Measurements from ENCODE around the gene ZNF621.

The ZNF621 gene

DNA sequence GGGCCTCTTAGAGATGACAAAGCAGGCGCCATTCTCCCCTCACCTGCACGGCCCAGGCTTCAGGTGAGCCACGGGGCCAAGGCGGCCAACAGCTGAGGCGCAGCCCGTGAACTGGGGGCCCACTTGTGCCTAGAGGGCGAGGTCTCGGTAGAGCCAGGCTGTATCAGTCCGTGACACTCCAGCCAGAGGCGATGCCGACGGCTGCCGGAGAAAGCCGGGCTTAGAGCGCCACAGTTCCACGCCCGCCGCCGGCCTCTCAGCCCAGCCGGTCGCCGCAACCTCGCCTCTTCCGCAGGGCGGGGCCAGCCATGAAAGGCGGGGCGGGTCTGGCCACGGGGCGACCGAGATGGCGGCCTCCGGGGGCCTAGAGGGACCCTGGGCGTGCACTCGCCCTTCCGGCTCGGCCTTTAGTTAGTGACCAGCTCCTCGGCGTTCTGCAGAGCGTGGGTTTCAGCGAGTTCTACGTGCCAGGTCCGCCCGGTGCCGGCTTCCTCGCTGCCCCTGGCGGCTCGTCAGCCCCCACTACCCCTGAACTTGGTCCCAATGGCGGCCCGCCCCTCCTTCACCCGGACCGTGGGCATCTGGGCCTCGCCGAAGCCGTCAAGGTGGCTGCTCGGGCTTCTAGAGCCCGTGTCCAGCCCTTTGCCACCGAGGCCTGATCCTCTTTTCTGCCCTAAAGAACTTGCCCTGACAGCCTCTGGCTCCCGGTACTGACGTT, at the start of gene ZNF621:
TSS of gene ZNF621 (plus strand) at position 393 of the 718 bp plus-strand sequence. CDS start 881 bp downstream, outside the sequence.
- peak; percentile 65 for DNase-seq (ENCODE audit: low read depth)

DNA sequence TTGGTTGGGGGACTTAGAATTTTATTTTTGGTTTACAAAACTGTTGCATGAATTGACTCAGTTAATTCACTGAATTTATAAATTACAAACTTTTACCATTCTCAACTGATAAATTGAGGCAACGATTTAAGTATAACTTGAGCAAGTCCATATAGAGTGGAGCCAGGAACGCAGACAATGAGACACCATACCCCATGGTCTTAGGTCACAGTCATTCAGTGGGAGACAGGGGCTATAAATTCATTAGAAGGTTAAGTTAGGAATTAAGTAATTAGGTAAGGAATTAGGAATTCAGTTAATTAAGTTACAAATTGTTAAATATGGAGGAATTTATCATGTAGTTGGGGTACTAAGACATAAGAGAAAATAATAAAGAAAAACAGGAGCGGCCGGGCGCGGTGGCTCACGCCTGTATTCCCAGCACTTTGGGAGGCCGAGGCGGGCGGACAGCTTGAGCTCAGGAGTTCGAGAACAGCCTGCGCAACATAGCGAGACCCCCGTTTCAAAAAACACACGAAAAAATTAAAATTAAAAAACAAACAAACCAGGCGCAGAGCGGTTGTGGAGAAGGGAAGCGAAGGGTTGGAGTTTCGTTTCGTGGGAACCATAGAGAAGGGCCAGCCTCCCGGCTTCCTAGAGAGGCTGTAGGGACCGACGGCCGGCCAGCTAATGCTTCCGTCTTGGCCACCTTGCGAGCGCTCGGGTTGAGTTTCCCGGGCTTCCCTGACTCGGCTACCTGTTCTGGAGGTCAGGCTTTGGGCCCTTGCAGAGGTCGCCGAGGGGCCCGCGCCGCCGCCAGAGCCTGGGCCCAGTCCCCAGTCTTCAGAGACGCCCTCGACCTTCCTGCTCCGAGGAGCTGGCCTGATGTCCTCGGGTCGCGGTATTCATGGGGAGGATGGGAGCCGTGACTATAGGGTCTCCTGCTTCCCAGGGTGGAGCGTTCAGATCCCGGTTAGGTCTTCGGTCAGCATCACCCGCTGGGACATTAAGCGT, 48.0 kb upstream of the ZNF621 start, which contains the start of gene ZNF619:
TSS of gene ZNF619 (plus strand) at position 645 of the 993 bp plus-strand sequence. CDS start 858 bp downstream, outside the sequence.
- peak; percentile 49 for DNase-seq (ENCODE audit: low read depth)

DNA sequence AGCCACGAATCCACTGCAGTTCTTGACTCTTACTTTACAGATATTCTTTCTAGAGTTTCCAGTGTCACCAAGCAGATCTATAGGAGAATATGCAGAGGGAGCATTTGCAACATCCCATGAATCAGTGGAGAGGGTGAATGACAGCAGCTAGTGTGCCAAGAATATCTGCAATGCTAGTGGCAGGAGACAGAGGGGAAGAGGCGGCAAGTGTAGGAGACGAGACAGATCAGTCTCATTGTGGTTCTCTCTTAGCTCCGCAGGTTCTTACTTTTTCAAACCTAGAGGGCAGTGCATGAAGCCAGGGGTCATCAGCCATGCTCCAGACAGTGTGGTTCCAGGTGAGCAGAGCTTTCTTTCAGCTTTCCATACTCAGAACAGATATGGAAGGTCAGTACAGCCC, 47.1 kb upstream of the ZNF621 start:
- no peak for DNase-seq (ENCODE audit: low read depth)

DNA sequence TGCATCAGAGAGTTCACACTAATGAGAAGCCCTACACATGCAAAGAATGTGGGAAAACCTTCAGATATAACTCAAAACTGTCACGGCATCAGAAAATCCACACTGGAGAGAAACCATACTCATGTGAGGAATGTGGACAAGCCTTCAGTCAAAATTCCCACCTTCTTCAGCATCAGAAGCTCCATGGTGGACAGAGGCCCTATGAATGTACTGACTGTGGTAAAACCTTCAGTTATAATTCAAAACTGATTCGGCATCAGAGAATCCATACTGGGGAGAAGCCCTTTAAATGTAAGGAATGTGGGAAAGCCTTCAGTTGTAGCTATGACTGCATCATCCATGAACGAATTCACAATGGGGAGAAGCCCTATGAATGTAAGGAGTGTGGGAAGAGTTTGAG, 37.6 kb upstream of the ZNF621 start:
- DNase-seq (ENCODE audit: low read depth), result no peak

DNA sequence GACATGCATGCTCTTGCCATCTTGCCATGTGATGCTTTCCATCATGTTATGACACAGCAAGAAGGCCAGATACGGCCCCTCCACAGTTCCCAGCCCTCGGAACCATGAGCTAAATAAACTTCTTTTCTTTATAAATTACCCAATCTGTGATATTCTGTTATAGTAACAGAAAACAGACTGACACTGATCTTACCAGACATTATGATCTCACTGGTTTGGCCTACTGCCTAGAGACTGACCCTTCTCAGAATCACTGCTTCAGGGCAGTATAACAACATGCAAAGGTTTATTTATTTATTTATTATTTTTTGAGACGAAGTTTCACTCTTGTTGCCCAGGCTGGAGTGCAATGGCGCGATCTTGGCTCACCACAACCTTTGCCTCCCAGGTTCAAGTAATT, 33.8 kb upstream of the ZNF621 start:
- DNase-seq (ENCODE audit: low read depth), result no peak

DNA sequence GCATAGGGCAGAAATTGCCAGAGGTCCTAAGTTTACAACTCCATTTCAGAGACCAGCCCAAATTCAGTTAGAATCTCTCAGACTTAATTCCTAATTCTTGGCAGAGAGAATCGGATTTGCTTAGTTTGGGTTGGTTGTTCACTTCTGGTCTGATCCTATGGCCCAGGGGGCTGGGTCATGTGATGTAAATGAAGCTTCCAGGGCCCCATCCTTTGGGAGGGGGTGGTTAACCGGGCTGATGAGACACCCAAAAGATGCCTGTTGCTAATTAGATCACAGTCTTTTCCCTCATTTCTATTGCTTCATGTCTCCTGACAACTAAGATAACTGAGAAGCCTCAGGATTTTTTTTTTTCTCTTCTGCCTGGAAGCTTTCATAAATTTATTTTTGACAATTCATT, 30.1 kb upstream of the ZNF621 start:
- no peak for DNase-seq (ENCODE audit: low read depth)

DNA sequence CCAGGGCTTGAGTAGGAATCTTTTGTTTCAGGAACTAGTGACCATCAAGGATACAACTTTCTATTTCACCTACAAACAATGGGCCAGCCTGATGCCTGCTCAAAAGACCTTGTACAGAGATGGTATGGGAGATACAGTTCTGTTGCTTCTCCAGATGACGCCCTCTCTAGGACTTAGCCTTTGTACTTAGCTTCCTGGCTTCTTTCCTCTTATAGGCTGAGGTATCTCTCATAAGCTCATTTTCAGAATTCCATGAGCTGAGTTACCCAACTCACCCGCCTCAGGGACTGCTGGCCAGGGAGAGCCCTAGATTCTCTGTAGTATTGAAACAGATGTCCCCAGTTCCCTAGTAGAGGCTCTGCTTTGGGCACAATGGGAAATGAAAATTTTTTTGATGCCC, 27.5 kb upstream of the ZNF621 start:
- no peak for DNase-seq (ENCODE audit: low read depth)

DNA sequence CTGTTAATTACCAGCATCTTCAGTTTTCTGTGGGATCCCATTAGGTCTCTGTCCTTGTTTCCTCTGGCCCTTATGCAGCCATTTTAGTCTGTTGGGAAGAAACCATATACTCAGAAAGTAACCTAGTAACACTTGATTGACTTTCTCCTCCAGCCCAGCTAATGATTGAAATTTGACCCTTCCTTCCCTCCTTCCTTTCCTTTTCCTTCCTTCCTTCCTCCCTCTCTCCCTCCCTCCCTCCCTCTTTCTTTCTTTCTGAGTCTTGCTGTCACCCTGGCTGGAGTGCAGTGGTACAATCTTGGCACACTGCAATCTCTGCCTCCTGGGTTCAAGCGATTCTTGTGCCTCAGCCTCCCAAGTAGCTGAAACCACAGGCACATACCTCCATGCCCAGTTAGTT, 24.8 kb upstream of the ZNF621 start:
- DNase-seq (ENCODE audit: low read depth), result no peak

DNA sequence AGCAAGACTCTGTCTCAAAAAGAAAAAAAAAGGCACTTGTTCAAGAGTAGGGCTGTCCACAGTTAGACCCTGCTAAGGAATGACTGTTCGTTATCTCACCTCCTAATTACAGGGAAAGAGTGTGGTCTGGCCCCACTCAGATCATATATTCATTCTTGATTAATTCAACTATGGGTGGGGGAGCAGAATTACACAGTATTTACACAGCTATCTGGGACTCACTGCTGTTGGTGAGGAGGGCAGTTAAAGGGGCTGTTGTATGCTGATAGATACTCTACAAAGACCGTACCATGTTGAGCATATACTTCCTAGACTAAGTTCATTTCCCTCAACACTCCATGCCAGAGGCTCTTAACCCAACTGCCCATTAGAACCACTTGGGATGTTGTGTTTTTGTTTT, 22.7 kb upstream of the ZNF621 start:
- DNase-seq (ENCODE audit: low read depth), result no peak

DNA sequence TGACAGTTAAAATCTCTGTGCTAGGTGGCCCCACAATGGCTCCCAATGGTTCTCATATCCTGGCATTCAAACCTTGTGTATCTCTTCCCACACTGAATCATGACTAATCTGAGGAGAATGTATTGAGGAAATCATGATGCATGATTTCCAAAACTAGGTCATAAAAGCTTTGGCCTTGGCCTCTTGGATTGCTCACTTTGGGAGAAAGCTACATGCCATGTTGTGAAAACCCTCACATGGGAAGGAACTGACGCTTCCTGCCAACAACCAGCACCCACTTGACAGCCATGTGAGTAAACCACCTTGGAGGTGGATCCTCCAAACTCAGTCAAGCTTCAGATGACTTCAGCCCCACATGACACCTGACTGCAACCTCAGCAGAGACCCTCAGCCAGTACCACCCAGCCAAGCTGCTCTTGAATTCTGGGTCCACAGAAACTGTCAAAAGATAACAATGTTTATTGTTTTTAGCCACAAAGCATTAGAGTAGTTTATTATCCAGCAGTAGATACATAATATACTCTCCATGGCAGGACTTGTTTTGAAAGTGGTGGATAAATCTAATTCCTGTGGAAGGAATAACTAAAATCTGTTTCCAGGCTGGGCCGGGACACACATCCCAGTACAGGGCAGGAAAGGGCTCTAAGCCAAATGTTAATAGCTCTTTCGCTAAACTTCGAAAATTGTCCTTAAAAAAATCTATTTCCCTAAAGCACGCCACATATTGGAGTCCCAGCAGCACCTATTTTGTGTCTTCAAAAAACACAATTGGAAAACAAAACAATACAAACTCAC, 19.9 kb upstream of the ZNF621 start:
- DNase-seq (ENCODE audit: low read depth), result peak; percentile 95

DNA sequence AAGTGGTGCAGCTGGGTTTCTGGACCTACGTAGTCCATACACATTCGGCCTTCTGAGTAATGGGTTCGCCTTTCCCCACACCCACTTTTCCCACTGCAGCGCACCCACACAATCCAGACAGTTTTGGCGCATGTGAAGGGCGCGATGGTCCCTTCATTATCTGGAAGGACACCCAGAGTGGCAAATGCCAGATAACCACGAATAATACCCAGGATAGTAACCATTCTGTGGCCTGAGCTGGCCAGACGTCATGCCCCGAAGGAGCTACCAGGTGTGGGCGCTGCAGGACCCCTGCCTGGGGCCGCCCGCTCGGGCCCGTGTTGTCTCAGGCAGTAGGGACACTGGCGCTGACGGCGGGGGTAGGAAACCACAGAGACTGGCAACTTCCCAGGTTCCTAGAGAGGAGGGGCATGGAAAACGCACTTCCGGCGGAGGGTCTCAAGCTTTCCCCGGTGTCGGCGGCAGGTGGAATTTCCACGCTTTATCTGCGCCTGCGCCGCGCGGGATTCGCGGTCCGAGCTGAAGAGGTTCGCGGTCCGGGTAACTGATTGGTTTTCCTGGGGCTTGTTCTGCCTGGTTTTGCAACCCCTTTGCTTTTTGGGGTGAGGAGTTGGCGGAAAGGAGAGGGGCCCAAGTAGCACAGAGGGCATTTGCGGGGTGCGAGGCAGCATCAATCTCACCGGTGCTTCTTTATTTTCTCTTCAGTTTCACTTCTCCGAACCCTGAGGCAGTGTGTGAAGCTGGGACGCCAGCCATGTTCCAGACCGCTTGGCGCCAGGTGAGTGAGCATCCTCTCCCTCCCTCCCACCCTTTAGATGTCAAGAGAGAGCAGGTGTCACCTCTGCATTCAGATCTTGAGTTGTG, 18.9 kb upstream of the ZNF621 start, which contains the start of gene ZNF620:
TSS of gene ZNF620 (plus strand) at position 441 of the 864 bp plus-strand sequence. CDS start at position 755, 314 bp downstream.
- no peak for DNase-seq (ENCODE audit: low read depth)

DNA sequence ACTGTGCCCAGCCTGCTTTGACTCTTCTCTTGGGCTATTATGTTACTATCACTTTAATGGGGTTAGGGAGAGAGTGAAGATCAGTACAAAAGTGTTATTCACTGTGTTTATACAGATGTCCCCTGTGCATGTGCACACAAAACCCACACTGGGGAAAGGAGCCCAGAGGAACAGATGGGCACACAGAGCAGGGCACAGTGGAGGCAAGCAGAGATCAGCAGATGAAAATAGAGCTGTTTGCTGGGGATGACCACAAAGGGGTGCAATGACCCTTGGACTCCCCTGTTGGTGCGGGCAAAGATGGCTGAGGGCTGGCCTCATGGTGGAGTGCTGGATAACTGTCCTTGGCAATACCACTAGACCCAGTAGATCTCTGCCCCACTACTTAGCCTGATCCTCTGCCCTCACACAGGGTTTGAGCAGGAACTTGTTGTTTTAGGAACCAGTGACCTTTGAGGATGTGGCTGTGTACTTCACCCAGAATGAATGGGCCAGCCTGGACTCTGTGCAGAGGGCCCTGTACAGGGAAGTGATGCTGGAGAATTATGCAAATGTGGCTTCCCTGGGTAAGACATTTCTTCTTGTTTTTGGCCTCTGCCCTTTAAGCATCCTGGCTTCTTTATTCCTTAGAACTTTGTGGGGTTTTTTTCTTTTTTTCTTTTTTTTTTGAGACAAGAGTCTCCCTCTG, 13.6 kb upstream of the ZNF621 start:
- DNase-seq (ENCODE audit: low read depth), result no peak

DNA sequence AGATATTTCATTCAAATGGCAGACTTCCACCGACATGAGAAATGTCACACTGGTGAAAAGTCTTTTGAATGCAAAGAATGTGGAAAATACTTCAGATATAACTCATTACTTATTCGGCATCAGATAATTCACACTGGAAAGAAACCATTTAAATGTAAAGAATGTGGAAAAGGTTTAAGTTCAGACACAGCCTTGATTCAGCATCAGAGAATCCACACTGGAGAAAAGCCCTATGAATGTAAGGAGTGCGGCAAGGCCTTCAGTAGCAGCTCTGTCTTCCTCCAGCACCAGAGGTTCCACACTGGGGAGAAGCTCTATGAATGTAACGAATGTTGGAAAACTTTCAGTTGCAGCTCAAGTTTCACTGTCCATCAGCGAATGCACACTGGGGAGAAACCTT, 8.6 kb upstream of the ZNF621 start:
- DNase-seq (ENCODE audit: low read depth), result no peak

DNA sequence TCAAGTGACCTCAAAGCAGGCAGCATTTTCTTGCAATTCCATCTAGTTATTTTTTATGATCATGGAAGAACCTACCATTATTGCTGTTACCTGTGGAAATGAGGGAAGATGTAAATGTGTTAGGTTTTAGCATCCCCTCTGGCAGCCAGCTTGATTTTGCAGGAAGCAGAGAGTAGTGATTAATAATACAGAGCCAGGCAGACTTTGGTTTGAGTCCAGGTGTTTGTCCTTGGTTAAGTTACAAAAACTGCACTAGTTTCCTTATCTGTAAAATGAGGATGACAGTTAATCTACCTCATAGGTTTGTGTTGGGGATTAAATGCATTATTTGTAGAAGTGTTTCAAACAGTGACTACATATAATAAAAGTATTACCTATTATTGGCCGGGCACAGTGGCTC, 6.7 kb upstream of the ZNF621 start:
- no peak for DNase-seq (ENCODE audit: low read depth)

DNA sequence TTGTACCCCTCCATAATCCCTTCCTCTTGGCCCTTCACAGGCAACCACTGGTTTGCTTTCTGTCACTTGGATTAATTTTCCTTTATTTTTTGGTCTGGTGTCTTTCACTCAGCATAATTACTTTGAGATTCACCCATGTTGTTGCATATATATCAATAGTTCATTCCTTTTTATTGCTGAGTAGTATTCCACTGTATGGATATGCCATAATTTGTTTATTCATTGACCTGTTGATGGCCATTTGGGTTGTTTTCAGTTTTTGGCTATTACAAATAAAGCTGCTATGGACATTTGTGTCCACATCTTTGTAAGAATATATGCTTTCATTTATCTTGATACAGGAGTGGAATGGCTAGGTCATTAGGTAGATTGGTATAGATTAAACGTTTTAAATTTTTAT, 5.9 kb upstream of the ZNF621 start:
- DNase-seq (ENCODE audit: low read depth), result no peak

DNA sequence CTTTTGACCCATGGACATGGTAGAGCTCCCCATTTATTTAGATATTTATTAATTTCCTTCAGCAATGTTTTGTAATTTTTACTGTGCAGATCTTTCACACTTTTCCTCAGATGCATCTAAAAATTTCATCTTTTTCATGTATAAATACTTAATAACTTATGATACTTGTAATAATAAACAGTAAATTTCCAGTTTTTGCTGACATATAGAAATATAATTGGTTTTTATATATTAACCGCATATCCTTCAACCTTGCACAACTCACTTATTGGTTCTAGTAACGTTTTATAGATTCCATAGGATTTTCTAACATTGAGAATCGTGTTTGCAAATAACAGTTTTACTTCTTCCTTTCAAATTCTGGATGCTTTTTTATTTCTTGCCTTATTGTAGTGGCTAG, 3.5 kb upstream of the ZNF621 start:
- no peak for DNase-seq (ENCODE audit: low read depth)

DNA sequence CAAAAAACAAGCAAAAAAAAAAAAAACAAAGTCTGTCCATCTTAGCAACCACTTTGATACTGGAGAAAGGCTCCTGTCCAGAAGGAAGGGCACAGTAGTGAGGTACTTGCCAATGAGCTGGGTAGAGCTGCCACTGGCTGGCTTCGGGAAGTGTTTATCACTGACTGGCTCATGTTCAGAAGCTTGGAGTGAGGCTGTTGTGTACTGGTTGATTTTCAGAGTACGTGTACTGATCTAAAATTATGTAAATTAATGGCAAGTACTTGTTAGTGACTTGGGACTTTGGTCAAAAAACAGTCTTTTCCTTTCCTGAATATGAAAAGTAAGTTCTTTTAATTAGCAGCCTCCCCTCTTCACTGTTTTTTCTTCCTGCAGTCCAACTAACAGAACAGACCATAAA, 979 bp upstream of the ZNF621 start:
- DNase-seq (ENCODE audit: low read depth), result no peak

DNA sequence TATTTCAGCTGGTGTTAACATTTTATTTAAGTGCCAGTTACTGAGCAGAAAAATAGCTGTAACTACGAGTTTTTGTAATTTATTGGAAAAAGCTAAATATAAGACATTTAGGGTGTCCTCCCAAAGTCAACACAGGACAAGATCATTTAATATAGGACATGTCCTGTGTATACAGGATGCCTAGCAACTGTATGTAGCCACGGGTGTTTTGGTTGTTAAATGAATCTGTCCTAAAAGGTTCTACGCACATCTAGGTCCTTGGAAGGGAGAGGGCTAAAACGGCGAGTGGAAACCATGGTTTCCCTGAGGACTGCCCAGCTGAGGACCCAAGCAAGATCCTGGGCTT, 565 bp upstream of the ZNF621 start:
- DNase-seq (ENCODE audit: low read depth), result no peak

DNA sequence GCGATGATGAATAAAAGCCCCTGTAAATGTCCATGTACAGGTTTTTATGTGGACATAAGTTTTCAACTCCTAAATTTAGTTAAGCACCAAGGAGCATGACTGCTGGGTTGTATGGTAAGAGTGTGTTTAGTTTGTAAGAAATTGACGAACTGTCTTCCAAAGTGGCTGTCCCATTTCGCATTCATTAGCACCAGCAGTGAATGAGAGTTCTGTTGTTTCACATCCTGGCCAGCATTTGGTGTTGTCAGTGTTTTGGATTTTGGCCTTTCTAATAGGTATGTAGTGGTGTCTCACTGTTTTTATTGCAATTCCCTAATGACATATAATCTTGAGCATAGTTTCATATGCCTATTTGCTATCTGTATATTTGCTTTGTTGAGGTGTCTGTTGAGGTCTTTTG, 3.7 kb downstream of the ZNF621 start:
- no peak for DNase-seq (ENCODE audit: low read depth)

DNA sequence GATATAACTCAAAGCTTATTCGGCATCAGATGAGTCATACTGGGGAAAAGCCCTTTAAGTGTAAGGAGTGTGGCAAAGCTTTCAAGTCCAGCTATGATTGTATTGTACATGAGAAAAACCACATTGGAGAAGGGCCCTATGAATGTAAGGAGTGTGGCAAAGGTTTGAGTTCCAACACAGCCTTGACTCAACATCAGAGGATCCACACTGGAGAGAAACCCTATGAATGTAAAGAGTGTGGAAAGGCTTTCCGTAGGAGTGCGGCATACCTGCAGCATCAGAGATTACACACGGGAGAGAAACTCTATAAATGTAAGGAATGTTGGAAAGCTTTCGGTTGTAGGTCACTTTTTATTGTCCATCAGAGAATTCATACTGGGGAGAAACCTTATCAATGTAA, 7.5 kb downstream of the ZNF621 start:
- no peak for DNase-seq (ENCODE audit: low read depth)

DNA sequence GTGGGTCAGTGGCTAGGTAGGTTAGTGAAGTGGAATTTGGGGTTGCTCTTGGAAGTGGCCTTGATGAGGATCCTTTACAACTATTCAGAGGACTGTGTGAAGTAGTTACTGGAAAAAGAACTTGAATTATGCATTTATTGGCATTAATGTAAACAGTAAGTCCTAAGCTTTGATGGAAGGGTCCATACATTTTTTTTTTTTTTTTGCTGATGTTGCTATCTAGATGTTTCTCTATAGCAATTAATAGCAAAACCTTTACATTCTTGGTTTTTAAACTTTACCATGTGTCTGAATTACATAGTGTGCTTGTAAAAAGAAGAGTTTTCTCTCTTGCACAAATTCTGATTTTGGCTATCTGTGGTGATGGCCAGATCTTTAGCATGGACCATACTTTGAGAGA, 9.5 kb downstream of the ZNF621 start:
- no peak for DNase-seq (ENCODE audit: low read depth)
